HAP-1 (cell line): ENCODE measurements around the gene APEX1.
"Not testable (repeated sequence)": the region's sequence is repeated elsewhere in the genome, so short reads cannot be mapped to it uniquely, and the experiment has no call there.

Source experiments
- DNase-seq, 2 experiments: peaks; one replicate each; pipeline ENCODE4 v3.0.0-alpha.2; 2016 to 2020; ENCODE audit warnings: low spot score in 2 of 2
- H3K27me3 ChIP-seq: fragments of 250-450 bp; sonication (Bioruptor Pico); 2 replicates; pipeline ENCODE4 v1.5.1; 2020; ENCODE audit warnings: low read depth, mild to moderate bottlenecking, moderate library complexity
- H3K36me3 ChIP-seq: fragments of 250-450 bp; sonication (Bioruptor Pico); replicated peaks from 2 replicates; pipeline ENCODE4 v1.5.1; 2020; ENCODE audit warnings: mild to moderate bottlenecking
- H3K4me1 ChIP-seq: fragments of 250-450 bp; sonication (Bioruptor Pico); 2 replicates; pipeline ENCODE4 v1.5.1; 2020; ENCODE audit warnings: mild to moderate bottlenecking
- H3K4me3 ChIP-seq: fragments of 250-450 bp; sonication (Bioruptor Pico); 2 replicates; pipeline ENCODE4 v1.5.1; 2020; ENCODE audit warnings: mild to moderate bottlenecking, moderate library complexity
- H3K9me3 ChIP-seq: fragments of 250-450 bp; sonication (Bioruptor Pico); 2 replicates; pipeline ENCODE4 v1.5.1; 2020; ENCODE audit warnings: mild to moderate bottlenecking, moderate library complexity
- in situ Hi-C: fragments of 300-500 bp; cut with MboI; formaldehyde crosslinking; loops from 3 replicates; pipeline ENCODE4 v1.14.3; 2020; ENCODE audit warnings: low sequenced_read_pairs, inconsistent platforms, mixed read lengths

APEX1 gene

DNA sequence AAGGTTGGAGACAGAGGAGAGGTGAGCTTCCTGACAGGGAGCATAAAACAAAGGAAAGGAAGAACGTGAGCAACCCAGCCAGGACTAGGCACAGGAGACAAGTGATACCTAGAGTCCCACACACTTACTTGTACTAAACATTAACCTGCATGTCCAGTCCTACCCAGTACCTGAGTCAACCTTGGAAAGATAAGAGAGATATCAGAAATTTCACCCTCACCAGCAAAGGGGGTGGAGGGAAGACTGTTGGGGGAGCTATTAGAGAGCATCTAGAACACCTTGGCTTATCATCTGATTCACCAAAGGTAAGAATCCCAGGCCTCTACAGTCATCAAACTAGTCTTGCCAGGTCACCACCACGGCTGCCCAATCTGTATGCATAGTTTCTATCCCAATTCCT lies 30.2 kb upstream of the APEX1 start:
- no peak for DNase-seq
- H3K36me3 ChIP-seq, result no peaks in the 10 kb centered on the region
- no peaks in the 10 kb centered on the region for H3K9me3 ChIP-seq
- in situ Hi-C loops, result no loop called here
- no peak overlapping the region for H3K4me3 ChIP-seq
- H3K4me1 ChIP-seq, result peaks cover 19% of the 10 kb centered on the region
- no peaks in the 10 kb centered on the region for H3K27me3 ChIP-seq

DNA sequence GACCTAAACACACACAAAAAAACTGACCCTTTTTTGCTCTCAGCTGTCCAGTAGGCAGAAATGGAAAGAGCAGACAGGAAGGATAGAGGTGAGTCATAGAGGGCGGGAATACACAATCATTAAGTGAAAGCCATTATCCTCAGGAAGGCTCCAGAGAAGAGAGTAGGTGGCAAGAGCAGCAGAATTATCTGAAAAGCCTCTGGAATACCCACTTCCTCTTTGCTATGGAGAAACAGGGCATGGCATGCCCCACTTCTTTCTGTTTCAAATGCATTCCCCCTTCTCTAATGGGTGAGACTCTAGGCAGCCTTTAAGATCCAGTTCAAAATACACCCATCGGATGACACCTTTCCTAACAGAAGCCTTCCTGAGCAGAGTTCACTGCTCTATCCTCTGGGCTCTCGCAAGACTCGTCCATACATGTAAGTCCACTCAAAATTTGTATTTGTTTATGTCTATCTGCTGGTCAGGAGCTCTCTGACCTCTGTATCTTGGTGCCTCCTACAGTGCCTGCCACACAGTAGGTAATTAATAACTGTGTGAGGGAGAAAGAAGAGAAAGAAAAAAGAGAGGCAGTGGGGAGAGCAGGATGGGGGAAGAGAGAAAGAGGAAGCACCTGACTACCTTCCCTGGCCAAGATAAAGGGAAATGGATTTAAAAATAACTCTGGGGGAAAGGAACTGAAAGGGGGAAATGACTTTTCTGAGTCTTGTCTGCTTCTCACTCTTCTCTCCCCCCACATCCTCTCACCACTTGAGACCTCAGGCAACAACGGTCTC lies 27.6 kb upstream of the APEX1 start:
- Histone ChIP-seq H3K9me3 (no peaks in the 10 kb centered on the region), H3K4me3 (no peak overlapping the region), H3K4me1 (peaks cover 6% of the 10 kb centered on the region), H3K27me3 (no peaks in the 10 kb centered on the region), H3K36me3 (no peaks in the 10 kb centered on the region)
- in situ Hi-C loops, result no loop called here
- DNase-seq, result no peak

DNA sequence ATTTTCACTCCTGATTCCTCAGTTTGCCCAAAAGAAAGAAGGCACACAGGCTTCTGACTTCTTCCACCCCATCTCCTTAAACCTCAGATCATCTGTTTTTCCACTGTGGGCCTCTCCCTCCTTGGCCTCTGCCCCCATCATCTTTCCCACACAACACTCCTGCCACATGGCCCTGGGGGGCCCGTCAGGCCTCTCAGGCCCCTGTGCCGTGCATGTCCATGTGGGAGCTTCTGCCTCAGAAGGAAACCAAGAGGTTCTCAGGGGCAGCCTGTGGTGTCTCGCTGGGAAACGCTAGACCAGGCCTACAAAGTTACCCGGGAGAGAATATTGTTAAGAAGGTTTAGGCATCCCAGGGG lies 27.0 kb upstream of the APEX1 start:
- Histone ChIP-seq H3K36me3 (no peaks in the 10 kb centered on the region), H3K9me3 (no peaks in the 10 kb centered on the region), H3K27me3 (no peaks in the 10 kb centered on the region), H3K4me1 (peaks cover 2% of the 10 kb centered on the region), H3K4me3 (no peak overlapping the region)
- DNase-seq, result no peak
- in situ Hi-C loops, result no loop called here

DNA sequence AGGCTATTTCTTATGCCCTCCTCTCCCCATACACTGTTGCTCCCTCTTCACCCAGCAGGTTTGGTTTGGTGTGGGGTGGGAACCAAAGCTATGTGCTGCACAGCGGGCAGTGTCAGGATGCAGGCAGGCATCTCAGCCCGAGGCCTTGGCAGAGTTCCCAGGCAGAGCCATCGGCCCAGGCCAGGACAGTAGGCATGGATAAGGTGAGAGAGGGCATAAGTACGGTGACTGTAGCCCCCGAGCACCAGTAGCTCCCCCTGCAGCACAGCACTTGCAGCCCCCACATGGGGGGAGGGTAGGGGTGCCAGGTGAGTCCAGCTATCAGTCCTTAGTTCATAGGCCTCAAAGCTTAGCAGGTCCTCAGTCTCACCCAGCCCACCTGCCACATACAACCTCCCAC lies 26.2 kb upstream of the APEX1 start:
- in situ Hi-C loops, result no loop called here
- no peak overlapping the region for H3K4me3 ChIP-seq
- no peaks in the 10 kb centered on the region for H3K36me3 ChIP-seq
- no peaks in the 10 kb centered on the region for H3K4me1 ChIP-seq
- DNase-seq, result no peak
- no peaks in the 10 kb centered on the region for H3K9me3 ChIP-seq
- H3K27me3 ChIP-seq, result no peaks in the 10 kb centered on the region

DNA sequence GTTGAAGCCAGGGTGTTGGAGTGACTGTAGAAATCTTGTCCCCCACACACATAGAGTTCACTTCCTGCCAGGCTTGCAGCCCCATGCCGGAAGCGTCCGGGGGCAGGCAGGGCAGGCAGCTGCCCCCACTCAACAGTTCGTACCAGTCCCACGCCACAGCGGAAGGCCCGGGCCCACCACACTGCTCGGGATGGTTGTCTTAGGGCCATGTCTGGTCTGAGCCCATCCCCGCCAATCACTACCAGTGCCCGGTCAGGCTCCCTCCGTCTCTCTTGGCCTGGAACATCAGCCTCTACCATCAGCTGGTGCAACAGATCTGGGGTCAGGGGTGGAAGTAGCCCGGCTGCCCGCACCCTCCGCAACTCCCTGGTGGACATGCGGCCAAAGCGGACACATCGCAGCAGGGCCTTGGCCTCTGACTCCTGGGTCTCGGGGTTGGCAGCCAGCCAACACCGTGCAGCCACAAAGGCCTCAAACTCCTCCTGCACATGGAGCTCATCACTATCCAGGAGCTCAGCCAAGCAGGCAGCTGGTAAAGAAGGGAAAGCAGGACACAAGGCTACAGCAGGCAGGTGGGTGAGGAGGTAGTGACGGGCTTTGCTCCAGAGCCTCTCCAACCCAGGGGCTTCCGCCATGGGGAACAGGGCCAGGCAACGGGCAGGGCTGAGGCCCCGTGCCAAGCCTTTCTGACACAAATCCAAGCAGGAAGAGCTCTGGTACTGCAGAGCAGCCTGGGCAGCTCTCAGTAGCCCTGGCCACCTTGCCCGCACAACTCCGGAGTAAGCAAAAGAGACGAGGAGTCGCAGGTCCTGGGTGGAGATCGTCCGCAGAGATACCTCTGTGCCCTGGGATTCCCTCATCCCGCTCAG lies 25.0 kb upstream of the APEX1 start:
- DNase-seq, result no peak
- Histone ChIP-seq H3K27me3 (no peaks in the 10 kb centered on the region), H3K36me3 (no peaks in the 10 kb centered on the region), H3K4me1 (no peaks in the 10 kb centered on the region), H3K9me3 (no peaks in the 10 kb centered on the region), H3K4me3 (no peak overlapping the region)
- in situ Hi-C loops, result no loop called here

DNA sequence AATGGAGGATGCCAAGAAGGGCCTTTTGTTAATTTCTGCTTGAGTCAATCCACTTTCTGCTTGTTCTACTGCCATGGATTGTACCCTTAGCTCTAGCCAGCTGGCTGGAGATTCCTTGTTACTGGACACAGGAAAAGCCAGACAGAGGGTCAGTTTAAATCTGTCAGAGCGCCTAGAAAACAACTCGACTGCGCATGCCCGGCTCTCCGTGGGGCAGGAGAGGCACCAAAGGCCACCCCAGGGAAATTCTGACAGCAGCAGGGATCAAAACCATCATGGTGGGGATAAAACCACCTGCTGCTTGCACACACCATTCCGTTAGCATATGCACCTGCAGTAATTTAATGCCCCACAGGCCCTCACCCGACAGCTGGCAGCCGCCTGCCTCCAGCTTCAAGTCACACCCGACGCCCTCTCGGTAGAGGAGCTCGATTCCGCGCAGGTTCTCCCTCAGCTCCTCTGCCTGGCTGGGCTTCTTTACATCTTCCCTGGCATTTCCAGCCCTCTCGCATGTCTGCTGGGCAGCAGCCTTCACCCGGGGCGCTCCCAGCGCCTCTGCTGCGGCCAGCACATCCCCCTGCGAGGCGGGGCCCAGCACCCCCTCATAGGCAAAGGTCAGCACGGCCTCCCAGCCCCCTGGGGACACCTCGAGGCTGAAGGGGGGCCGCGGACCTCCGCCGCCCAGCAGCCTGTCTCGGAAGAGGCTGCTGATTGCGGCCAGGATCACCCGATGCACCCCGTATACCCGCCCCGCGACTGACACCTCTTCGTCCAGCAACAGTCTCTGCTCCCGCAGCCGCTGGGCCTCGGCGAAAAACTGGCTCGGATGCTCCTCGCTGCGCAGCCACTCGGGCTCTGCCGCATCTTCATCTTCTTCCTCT lies 20.1 kb upstream of the APEX1 start:
- H3K4me3 ChIP-seq, result no peak overlapping the region
- no peaks in the 10 kb centered on the region for H3K4me1 ChIP-seq
- in situ Hi-C loops, result no loop called here
- H3K9me3 ChIP-seq, result no peaks in the 10 kb centered on the region
- no peaks in the 10 kb centered on the region for H3K36me3 ChIP-seq
- DNase-seq, result no peak
- no peaks in the 10 kb centered on the region for H3K27me3 ChIP-seq

DNA sequence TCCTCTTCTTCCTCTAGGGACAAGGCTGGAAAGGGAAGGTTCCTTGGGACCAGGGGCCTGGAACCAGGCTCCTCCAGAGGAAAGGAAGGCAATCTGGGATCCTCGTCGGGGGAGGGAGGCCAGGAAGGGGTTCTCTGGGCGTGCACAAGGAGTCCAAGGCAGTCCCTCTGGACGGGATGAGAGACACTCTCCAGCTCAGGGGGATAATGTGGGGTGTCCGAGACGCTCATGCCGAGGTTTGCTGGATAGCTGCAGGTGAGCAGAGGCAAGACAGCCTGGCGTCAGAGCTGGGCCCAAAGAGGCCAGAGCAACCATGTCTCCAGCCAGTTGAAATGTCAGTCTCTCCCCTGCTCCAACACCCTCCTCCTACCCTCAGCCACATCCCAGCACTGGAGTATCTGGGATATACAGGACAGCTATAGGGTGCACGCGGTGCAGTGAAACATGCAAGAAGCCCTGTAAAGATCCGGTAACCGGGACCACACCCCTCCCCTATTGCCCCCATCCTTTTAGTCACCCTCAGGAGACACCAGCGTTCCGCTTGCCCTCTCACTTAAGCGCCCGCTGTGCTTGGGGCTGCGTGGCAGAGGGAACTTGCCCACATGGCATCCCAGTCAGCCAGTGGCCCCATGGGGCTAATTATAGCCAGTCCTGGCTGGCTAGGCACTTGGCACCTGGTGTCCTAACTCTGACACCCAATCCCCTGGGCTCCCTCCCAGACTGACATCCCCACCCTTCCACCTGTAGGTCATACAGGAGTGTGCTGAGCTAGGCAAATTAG lies 19.3 kb upstream of the APEX1 start, which contains the start of gene KLHL33:
Gene KLHL33 (minus strand): TSS at position 585 of the 781 bp plus-strand sequence. CDS start 355 bp downstream, at position 230.
- no peaks in the 10 kb centered on the region for H3K4me1 ChIP-seq
- no peaks in the 10 kb centered on the region for H3K9me3 ChIP-seq
- H3K27me3 ChIP-seq, result no peaks in the 10 kb centered on the region
- DNase-seq, result no peak
- H3K36me3 ChIP-seq, result no peaks in the 10 kb centered on the region
- in situ Hi-C loops, result no loop called here
- no peak within 1 kb of the TSS for H3K4me3 ChIP-seq

DNA sequence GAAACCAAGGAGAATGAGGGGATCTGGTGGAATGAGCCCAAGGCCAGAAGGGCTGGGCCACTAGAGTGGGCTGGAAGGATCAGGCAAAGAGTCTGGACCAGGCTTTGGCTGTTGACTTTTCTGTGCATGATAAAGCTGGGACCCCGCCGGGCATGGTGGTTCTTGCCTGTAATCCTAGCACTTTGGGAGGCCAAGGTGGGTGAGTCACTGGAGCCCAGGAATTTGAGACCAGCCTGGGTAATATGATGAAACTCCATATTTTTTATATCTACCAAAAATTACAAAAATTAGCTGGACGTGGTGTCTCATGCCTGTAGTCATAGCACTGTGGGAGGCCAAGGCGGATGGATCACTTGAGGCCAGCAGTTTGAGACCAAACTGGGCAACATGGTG lies 18.7 kb upstream of the APEX1 start:
- Histone ChIP-seq H3K4me1 (no peaks in the 10 kb centered on the region), H3K9me3 (no peaks in the 10 kb centered on the region), H3K27me3 (no peaks in the 10 kb centered on the region), H3K36me3 (no peaks in the 10 kb centered on the region), H3K4me3 (no peak overlapping the region)
- no peak for DNase-seq
- in situ Hi-C loops, result no loop called here

DNA sequence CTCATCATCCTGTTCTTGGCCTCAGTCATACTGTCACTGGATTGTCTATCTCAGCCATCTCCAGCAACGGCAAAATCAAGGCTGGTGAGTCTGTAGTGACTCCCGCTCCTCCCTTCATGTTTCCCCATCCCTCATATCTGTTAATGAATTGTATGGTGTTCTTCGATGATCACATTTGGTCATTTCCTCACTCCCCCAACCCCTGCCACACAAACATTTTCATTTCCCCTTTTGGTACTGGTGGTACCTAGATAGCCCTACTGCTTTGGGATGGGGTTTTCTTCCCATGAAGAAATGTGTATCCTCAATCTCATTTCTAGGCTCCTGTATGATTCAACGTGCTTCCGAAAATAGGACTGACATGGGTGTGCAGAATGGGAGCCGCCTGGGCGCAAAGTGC lies 16.4 kb upstream of the APEX1 start:
- no peaks in the 10 kb centered on the region for H3K27me3 ChIP-seq
- H3K4me3 ChIP-seq, result no peak overlapping the region
- H3K36me3 ChIP-seq, result no peaks in the 10 kb centered on the region
- DNase-seq, result no peak
- in situ Hi-C loops, result no loop called here
- no peaks in the 10 kb centered on the region for H3K9me3 ChIP-seq
- no peaks in the 10 kb centered on the region for H3K4me1 ChIP-seq

DNA sequence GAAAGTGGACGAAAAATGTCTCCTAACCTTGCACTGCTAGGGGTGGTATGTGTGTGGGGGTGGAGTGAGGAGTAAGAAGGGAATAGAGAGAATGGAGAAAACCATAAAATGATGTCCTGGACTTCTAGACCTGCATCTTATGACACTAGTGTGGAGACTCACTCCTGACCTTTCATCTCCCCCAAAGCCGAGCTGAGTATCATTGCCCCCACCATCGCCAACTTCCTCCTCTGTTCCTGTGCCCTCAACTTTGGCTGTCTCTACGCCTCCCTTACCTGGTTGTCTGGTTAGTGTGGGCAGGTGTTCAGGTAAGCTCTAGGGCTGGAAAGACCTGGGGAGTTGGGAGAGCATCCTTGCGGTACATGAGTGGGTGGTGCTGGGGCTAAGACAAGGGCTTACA lies 14.6 kb upstream of the APEX1 start:
- 0 out of 2 replicates have a peak, but pooled peaks cover 4% of the 10 kb centered on the region for H3K36me3 ChIP-seq
- H3K9me3 ChIP-seq, result no peaks in the 10 kb centered on the region
- H3K27me3 ChIP-seq, result no peaks in the 10 kb centered on the region
- in situ Hi-C loops, result no loop called here
- H3K4me1 ChIP-seq, result no peaks in the 10 kb centered on the region
- no peak overlapping the region for H3K4me3 ChIP-seq
- DNase-seq, result no peak

DNA sequence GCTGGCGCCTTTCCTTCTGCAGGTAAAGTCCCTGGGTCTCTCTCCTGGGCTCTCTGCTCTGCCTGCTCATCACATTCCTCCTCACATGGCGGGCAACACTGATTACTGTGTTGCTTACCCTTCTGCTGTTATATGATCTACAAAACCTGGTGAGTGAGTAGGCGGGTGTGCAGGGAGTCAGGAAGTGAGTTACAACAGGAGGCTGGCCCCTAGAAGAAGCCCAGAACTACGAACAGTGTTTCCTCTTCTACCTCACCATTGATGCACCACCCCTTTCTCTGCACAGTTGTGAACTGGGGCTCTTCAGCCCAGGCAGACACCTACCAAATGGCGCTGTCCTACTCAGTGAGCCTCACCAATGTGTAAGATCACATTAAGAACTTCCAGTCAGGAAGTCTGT lies 14.1 kb upstream of the APEX1 start:
- H3K27me3 ChIP-seq, result no peaks in the 10 kb centered on the region
- no peaks in the 10 kb centered on the region for H3K9me3 ChIP-seq
- DNase-seq, result no peak
- H3K36me3 ChIP-seq, result peaks cover 6% of the 10 kb centered on the region; the same call in 1 of the 2 replicates
- H3K4me1 ChIP-seq, result no peaks in the 10 kb centered on the region
- H3K4me3 ChIP-seq, result no peak overlapping the region
- in situ Hi-C loops, result no loop called here

DNA sequence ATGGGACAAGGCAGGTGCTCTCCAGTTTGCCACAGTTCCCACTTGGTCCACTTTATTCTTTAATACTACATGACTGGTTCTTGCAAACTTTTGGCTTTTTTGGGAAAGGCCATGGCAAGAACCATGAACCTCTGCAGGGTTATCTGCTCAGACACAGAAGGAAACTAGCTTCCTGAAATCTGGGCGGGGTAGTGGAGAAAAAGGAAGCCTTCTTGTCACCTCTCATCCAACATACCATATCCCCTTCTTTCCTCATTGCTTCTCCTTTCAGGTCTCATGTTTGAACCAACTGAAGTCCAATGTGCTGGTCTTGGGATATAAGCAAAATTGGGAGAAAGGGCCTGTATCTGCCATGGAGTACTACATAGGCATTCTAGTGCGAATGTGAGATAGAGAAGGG lies 13.6 kb upstream of the APEX1 start:
- Histone ChIP-seq H3K9me3 (no peaks in the 10 kb centered on the region), H3K4me1 (no peaks in the 10 kb centered on the region), H3K36me3 (peaks cover 12% of the 10 kb centered on the region), H3K27me3 (no peaks in the 10 kb centered on the region), H3K4me3 (no peak overlapping the region)
- DNase-seq, result no peak
- in situ Hi-C loops, result no loop called here

DNA sequence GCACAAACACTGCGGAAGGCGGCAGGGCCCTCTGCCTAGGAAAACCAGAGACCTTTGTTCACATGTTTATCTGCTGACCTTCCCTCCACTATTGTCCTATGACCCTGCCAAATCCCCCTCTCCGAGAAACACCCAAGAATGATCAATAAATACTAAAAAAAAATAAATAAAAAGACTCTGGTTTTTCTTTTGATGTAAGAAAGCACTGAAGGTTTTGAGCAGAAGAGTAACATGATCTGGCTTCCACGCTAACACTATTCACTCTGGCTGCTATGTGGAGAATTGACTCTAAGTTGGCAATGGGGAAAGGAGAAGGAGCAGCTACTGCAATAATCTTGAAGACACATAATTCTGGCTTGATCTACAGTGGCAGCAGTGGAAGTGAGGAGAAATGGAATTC lies 11.4 kb upstream of the APEX1 start:
- H3K9me3 ChIP-seq, H3K4me3 ChIP-seq, H3K4me1 ChIP-seq, DNase-seq, H3K27me3 ChIP-seq, in situ Hi-C loops: not testable (repeated sequence)
- peaks cover 32% of the 10 kb centered on the region for H3K36me3 ChIP-seq
